AG09319 (cell line): ENCODE data around the gene LARP4B.

Source experiments
- DNase-seq: peaks from one replicate; pipeline ENCODE4 v3.0.0-alpha.2; 2010; ENCODE audit warnings: low read depth; ENCODE audit errors: extremely low read depth
- TF ChIP-seq, protein P1 (sequence below): IDR thresholded peaks from 2 replicates; pipeline ENCODE4 v1.5.1; 2011; ENCODE audit warnings: low read depth, mild to moderate bottlenecking, inconsistent platforms, low read length, moderate library complexity

Gene LARP4B

DNA sequence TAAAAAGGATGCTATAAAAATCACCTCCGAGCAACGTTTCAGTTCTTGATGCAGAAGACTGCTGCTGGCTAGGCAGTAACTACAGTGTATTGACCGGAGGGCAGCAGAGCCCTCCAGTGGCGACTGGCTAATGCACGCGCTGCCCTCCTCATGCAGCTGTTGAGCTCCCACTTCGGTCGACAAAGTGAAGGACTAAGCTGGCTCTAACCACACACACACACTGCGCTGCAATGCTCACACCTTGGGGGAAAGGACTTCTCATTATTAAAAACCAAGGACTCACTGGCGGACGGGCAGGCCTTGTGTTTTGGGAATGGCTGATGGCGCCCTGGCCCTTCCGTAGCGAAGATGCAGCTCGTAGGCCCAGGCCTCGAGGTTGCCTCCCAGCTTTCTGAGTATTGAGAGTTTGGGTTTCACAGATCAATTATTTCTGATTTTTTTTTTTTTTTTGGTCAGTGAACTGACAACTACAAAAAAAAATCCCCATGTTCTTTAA is 121.1 kb downstream of the LARP4B start:
- DNase-seq, result no peak
- TF ChIP-seq, protein P1, sequence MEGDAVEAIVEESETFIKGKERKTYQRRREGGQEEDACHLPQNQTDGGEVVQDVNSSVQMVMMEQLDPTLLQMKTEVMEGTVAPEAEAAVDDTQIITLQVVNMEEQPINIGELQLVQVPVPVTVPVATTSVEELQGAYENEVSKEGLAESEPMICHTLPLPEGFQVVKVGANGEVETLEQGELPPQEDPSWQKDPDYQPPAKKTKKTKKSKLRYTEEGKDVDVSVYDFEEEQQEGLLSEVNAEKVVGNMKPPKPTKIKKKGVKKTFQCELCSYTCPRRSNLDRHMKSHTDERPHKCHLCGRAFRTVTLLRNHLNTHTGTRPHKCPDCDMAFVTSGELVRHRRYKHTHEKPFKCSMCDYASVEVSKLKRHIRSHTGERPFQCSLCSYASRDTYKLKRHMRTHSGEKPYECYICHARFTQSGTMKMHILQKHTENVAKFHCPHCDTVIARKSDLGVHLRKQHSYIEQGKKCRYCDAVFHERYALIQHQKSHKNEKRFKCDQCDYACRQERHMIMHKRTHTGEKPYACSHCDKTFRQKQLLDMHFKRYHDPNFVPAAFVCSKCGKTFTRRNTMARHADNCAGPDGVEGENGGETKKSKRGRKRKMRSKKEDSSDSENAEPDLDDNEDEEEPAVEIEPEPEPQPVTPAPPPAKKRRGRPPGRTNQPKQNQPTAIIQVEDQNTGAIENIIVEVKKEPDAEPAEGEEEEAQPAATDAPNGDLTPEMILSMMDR, result peak; percentile 27

DNA sequence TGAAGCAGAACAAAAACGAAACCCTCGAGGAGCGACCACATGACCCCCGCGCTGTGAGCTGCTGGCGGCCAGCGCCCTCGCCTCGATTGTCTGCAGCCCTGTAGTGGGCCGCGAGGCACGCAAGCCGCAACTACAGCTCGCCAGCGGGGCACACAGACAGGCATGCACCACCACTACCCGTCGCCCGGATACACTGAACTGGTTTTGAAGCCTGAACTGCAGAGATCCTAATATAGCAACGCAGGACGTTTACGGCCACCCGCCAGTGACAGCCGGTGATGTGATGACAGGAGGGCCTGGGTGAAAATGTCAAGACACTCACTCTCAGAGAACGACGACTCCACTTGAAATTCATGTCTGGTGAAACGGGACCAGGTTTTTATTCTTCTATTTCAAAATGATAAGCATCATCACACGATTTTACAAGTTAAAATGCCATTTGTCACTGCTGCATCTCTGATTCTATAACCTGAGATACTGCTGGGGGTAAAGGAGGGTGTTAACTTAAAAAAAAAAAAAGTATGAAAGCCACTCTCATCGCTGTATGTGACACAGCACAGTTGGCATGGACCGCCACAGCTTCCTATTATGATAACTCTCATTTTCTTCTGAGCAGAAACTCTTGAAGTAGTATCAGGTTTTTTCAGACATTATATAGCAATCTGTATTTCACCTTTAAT is 121.7 kb downstream of the LARP4B start:
- TF ChIP-seq, protein P1, result no peak

DNA sequence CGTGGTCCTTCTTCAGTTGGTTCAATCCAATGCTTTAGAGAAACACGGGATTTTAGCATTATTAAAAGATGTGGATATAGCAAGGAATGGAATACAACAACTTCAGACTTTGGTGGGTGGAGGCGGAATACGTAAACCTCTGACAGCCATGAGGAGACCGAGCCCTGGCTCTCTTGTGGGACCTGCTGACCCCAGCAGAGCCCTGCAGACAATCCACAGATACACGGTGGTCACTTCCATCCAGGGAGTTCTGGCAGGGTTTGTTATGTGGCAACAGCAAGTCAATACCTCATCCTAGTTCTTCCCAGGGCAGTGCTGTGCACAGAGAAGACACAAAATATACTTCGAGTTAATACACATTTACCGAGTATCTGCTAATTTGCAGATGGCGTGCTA is 123.5 kb downstream of the LARP4B start:
- TF ChIP-seq, protein P1, result no peak
- no peak for DNase-seq

More for the DNA sequence above, 121.7 kb downstream of the LARP4B start:
- no peak for DNase-seq

DNA sequence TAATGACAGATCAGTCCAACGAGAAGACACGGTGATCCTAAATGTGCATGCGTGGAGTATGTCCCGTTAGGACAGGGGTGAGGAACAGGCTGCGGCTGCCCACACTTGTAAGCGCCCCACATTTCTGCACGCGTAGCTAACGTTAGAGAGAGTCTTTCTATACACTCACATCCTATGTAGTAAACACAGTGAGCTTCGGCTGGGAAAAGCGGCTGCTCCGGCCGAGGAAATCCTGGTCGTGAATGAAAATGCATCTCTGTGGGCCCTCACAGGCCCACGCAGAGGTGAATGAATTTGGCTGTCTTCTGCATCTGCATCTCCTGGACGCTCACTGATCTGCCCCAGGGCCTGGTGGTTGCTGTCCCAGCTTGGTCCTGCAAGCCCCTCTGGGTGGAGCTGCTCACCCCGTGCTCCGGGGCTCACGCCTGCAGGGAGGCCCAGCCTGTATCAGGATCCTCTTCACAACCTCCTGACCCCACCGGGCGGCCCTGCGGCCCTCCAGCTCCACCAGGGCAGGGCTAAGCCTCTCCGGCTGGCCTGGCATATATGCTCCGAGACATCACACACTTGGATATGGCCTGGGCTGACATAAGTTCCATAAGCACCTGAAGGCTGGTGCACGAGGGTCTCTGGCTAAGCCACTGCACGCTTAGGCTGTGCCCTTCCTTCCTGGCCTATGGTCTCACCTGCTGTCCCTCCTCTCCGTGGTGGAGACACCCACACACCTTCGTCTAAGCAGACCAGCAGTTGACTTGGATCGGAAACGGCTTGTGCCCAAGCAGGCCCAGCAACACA is 124.1 kb downstream of the LARP4B start:
- TF ChIP-seq, protein P1, result no peak
- DNase-seq, result no peak

DNA sequence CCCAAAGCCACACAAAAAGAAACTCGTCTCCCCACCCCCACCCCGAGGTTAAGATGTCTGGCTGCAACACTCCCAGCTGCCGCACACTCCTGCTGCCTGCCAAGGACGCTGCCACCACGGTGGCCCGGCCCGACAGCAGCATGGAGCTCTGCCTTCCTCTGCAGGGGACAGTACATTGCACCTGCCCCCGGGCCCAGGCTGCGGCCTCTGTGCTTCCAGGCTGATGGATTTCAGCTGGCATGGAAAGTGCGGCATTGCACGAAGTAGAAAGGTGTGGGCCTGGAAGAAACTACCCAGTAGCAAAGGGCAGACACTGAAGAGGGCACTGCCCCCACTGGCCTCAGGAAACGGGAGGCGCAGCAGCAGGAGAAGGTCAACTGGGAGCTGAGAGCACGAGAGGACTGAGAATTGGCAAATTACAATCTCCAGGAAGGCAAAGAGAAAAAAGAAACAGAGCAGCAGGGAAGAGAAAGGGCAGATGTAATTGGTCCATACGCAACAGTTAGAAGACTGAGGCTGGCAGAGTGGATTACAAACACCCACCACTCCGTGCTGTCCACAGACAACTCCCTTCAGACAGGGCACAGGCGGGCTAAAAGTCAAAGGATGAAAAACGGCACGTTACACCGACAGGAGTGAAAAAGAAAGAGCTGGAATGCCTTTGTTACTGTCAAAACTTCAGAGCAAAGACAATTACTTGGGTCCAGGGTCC is 124.9 kb downstream of the LARP4B start:
- no peak for DNase-seq
- TF ChIP-seq, protein P1, result no peak

DNA sequence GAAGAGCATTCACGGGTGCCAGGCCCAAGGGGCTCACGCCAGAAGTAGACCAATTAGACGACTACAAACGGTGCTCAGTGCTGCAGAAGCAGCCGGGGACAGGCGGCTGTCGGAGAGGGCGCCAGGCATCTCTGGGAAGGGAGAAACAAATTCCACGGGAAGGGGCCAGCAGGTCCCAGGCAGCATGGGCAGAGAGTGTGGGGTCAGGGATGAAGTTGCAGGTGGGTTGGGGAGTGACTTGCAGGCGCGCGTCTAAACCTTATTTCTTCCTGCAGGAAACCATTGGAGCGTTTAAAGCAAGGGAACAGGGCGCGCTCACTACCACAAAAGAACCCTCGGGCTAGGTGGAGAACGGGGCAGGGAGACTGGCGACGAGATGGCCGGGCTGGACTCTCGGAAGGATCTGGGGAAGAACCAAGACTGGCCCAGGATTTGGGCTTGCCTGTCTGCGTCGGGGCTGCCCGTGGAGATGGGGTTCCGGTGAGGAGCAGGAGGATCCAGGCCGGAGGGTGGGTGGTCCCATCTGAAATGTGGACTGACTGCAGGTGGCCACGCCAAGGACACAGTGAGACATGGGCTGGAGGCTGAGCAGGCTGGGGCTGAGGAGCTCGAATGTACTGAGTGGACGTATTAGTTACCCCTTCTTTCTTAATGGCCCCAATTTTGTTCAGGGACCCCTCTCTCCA is 125.7 kb downstream of the LARP4B start:
- TF ChIP-seq, protein P1, result no peak
- DNase-seq, result no peak
